SK-N-SH (cell line): ENCODE data around the gene CHST7. TPM values are rescaled to one million over a fixed set of nuclear protein-coding genes. Genes with fewer than 3 reads are reported as not detected.
"Not testable (repeated sequence)": the region's sequence is repeated elsewhere in the genome, so short reads cannot be mapped to it uniquely, and the experiment has no call there.

Source experiments
- CTCF ChIA-PET: fragments of 300-600, 350-600 bp; formaldehyde crosslinking; extraction: SDS; loops from one replicate; lab custom pipeline; 2021; lab: Yijun Ruan, JAX
- POLR2A ChIA-PET: fragments of 350-600 bp; sonication (Branson Sonifier 250); formaldehyde crosslinking; extraction: SDS; loops from one replicate; lab custom pipeline; 2020; ENCODE audit warnings: antibody characterized with exemption, inconsistent platforms; lab: Yijun Ruan, JAX
- DNase-seq: peaks from one replicate; pipeline ENCODE4 v3.0.0; 2012
- H2AFZ ChIP-seq: fragments of 200-600 bp; sonication (generic); 2 replicates; pipeline ENCODE4 v1.8.1; 2016; ENCODE audit warnings: antibody characterized with exemption, mild to moderate bottlenecking, low read depth
- H3F3A ChIP-seq: fragments of 200-600 bp; sonication (generic); replicated peaks from 2 replicates; pipeline ENCODE3; 2016; ENCODE audit warnings: antibody characterized with exemption, mild to moderate bottlenecking; ENCODE audit not compliant: insufficient read depth
- H3K27ac ChIP-seq, 2 experiments: fragments of 200-500 bp in 1 of 2; fragments of 200-600 bp in 1 of 2; sonication (Bioruptor generic) in 1 of 2; sonication (generic), shearing (Covaris generic) in 1 of 2; 2 replicates each; pipeline versions ENCODE4 v1.5.1 to v1.6.1; 2014 to 2016; ENCODE audit warnings: low read depth in 2 of 2, inconsistent platforms in 1 of 2, low read length in 1 of 2, mild to moderate bottlenecking in 1 of 2, mixed read lengths in 1 of 2
- H3K27me3 ChIP-seq: fragments of 200-600 bp; sonication (generic), shearing (Covaris generic); 2 replicates; pipeline ENCODE4 v1.6.1; 2016; ENCODE audit warnings: mixed run types; ENCODE audit not compliant: insufficient read depth
- H3K36me3 ChIP-seq, 2 experiments: fragments of 200-500 bp in 1 of 2; fragments of 200-600 bp in 1 of 2; sonication (Bioruptor generic) in 1 of 2; sonication (generic) in 1 of 2; replicated peaks in 1 of 2; 2 replicates each; pipeline versions ENCODE3 to v1.5.1; 2014 to 2016; ENCODE audit warnings: low read length in 1 of 2, mild to moderate bottlenecking in 1 of 2; ENCODE audit not compliant: insufficient read depth in 2 of 2, control insufficient read depth in 1 of 2
- H3K4me1 ChIP-seq, 2 experiments: fragments of 200-500 bp in 1 of 2; fragments of 200-600 bp in 1 of 2; sonication (Bioruptor generic) in 1 of 2; sonication (generic), shearing (Covaris generic) in 1 of 2; 2 replicates each; pipeline versions ENCODE4 v1.5.1 to v1.6.1; 2014 to 2016; ENCODE audit warnings: low read depth in 1 of 2, low read length in 1 of 2, mixed run types in 1 of 2; ENCODE audit not compliant: insufficient read depth in 2 of 2, control insufficient read depth in 1 of 2
- H3K4me2 ChIP-seq: fragments of 200-600 bp; sonication (generic), shearing (Covaris generic); 2 replicates; pipeline ENCODE4 v1.6.1; 2017; ENCODE audit warnings: mixed run types
- H3K4me3 ChIP-seq, 2 experiments: fragments of 200-500 bp in 1 of 2; fragments of 200-600 bp in 1 of 2; sonication (Bioruptor generic) in 1 of 2; sonication (generic), shearing (Covaris generic) in 1 of 2; 2 replicates each; pipeline versions ENCODE4 v1.5.1 to v1.8.1; 2014 to 2016; ENCODE audit warnings: low read depth in 2 of 2, inconsistent platforms in 1 of 2, low read length in 1 of 2, mild to moderate bottlenecking in 1 of 2, mixed read lengths in 1 of 2, moderate library complexity in 1 of 2
- H3K79me2 ChIP-seq: fragments of 200-600 bp; sonication (generic); 2 replicates; pipeline ENCODE4 v1.8.1; 2017; ENCODE audit warnings: mild to moderate bottlenecking; ENCODE audit not compliant: insufficient read depth
- H3K9ac ChIP-seq: fragments of 200-600 bp; sonication (generic); 2 replicates; pipeline ENCODE4 v1.6.1; 2017; ENCODE audit warnings: mixed run types
- H3K9me2 ChIP-seq: fragments of 200-600 bp; sonication (generic); 2 replicates; pipeline ENCODE4 v1.6.1; 2017; ENCODE audit warnings: mixed run types
- H3K9me3 ChIP-seq: fragments of 200-600 bp; sonication (generic); 2 replicates; pipeline ENCODE4 v1.6.1; 2017; ENCODE audit warnings: mixed run types, mild to moderate bottlenecking, moderate library complexity
- H4K20me1 ChIP-seq: fragments of 200-600 bp; sonication (generic); 2 replicates; pipeline ENCODE4 v1.6.1; 2017; ENCODE audit warnings: mild to moderate bottlenecking, mixed run types; ENCODE audit not compliant: insufficient read depth
- CHD2 ChIP-seq: fragments of 150-350 bp; IDR thresholded peaks from 2 replicates; pipeline ENCODE4 v1.6.1; 2018; ENCODE audit warnings: low read length; ENCODE audit not compliant: partially characterized antibody
- ELF1 ChIP-seq: IDR thresholded peaks from 2 replicates; pipeline ENCODE4 v1.4.0; 2012
- EZH2phosphoT487 ChIP-seq: fragments of 200-600 bp; sonication (generic); IDR thresholded peaks from 2 replicates; pipeline ENCODE4 v1.6.1; 2017; ENCODE audit warnings: low read depth, mixed run types, mild to moderate bottlenecking, antibody characterized with exemption, moderate library complexity, borderline replicate concordance
- FOSL2 ChIP-seq: IDR thresholded peaks from 2 replicates; pipeline ENCODE4 v1.4.0; 2012; ENCODE audit warnings: low read depth, mild to moderate bottlenecking, moderate library complexity, borderline replicate concordance
- FOXJ3 ChIP-seq: sonication (generic); formaldehyde crosslinking; IDR thresholded peaks from 2 replicates; pipeline ENCODE4 v1.5.1; 2020; ENCODE audit warnings: mild to moderate bottlenecking, missing genetic modification reagents
- FOXM1 ChIP-seq: IDR thresholded peaks from 2 replicates; pipeline ENCODE4 v1.4.0; 2012; ENCODE audit warnings: low read depth, mild to moderate bottlenecking
- GABPA ChIP-seq: IDR thresholded peaks from 2 replicates; pipeline ENCODE4 v1.4.0; 2012; ENCODE audit warnings: low read depth, mild to moderate bottlenecking
- GATA2 ChIP-seq: sonication (generic); formaldehyde crosslinking; IDR thresholded peaks from 2 replicates; pipeline ENCODE4 v1.5.0; 2020; ENCODE audit warnings: mild to moderate bottlenecking, missing genetic modification reagents
- MEF2A ChIP-seq: IDR thresholded peaks from 2 replicates; pipeline ENCODE4 v1.4.0; 2012; ENCODE audit warnings: low read depth, borderline replicate concordance
- RCOR1 ChIP-seq: fragments of 150-350 bp; IDR thresholded peaks from 2 replicates; pipeline ENCODE4 v1.6.1; 2017; ENCODE audit warnings: antibody characterized with exemption, low read length
- REST ChIP-seq: IDR thresholded peaks from 2 replicates; pipeline ENCODE4 v1.6.1; 2012; ENCODE audit warnings: mild to moderate bottlenecking, low read depth, low read length, moderate library complexity
- SMC3 ChIP-seq: IDR thresholded peaks from 2 replicates; pipeline ENCODE4 v1.6.1; 2012; ENCODE audit warnings: low read depth, low read length, improper control_type of control experiment
- TAF1 ChIP-seq: IDR thresholded peaks from 2 replicates; pipeline ENCODE4 v1.6.1; 2012; ENCODE audit warnings: low read depth, mild to moderate bottlenecking, low read length, moderate library complexity, borderline replicate concordance
- TCF12 ChIP-seq: IDR thresholded peaks from 2 replicates; pipeline ENCODE4 v1.4.0; 2012
- TEAD4 ChIP-seq: IDR thresholded peaks from 2 replicates; pipeline ENCODE4 v1.4.0; 2012; ENCODE audit warnings: mild to moderate bottlenecking, borderline replicate concordance; ENCODE audit not compliant: insufficient read depth
- USF1 ChIP-seq: IDR thresholded peaks from 2 replicates; pipeline ENCODE4 v1.4.0; 2012; ENCODE audit warnings: low read depth, borderline replicate concordance
- YY1 ChIP-seq: IDR thresholded peaks from 2 replicates; pipeline ENCODE4 v1.4.0; 2012; ENCODE audit warnings: low read depth, mild to moderate bottlenecking
- ZBTB33 ChIP-seq: IDR thresholded peaks from 2 replicates; pipeline ENCODE4 v1.4.0; 2012; ENCODE audit warnings: low read depth, borderline replicate concordance
- WGBS: methylation state at CpG from one replicate; pipeline ENCODE4 v1.1.6; 2017; ENCODE audit warnings: low lambda C conversion rate; 5-methylcytosine and 5-hydroxymethylcytosine counted together
- polyA plus RNA-seq, 3 experiments: library from polyadenylated mRNA; depleted of rRNA; stranded (reverse); fragments of >200 nt; gene quantifications; 2 replicates each; pipeline ENCODE4 v1.2.3, GENCODE V29; 2012

Gene CHST7
- polyA plus RNA-seq, 1 of the 3 experiments (the other 2 are of a cell fraction): 6.2 TPM

- no peak for TF ChIP-seq EZH2phosphoT487
- TF ChIP-seq TEAD4: no peak
- TF ChIP-seq GABPA: no peak
- TF ChIP-seq USF1: no peak
Measured at GRCh38 chrX:46543441-46543840, 30.1 kb upstream of the CHST7 start (continued).

GRCh38 chrX:46544527-46544926 is 29.0 kb upstream of the CHST7 start:
- H3F3A ChIP-seq, CTCF ChIA-PET, DNase-seq, H3K9me2 ChIP-seq, H3K27me3 ChIP-seq, POLR2A ChIA-PET, H3K9me3 ChIP-seq: not testable (repeated sequence)
- Histone ChIP-seq H2AFZ (peak overlapping the region; percentile 69), H3K27ac (peak overlapping the region; percentile 54 to 71; a peak in 3 of 4 replicates), H3K79me2 (peaks cover 49% of the 10 kb centered on the region), H4K20me1 (peaks cover 13% of the 10 kb centered on the region; the same call in 1 of the 2 replicates), H3K4me1 (peaks cover 0 to 12% of the 10 kb centered on the region in 2 experiments; a peak in 2 of 4 replicates), H3K4me3 (peak overlapping the region; percentile 82 to 84), H3K9ac (peak overlapping the region; percentile 94; the same call in 1 of the 2 replicates), H3K4me2 (peak overlapping the region; percentile 96), H3K36me3 (peaks cover 3 to 17% of the 10 kb centered on the region in 2 experiments)
- 20% methylated on average over 7 of the region's 7 CpGs for WGBS

GRCh38 chrX:46545111-46546005 is 28.2 kb upstream of the CHST7 start, which contains the start of gene ZNF674:
ZNF674 (minus strand) TSS chrX:46545421; CDS start chrX:46542087, 3,334 bp downstream.
- peaks cover 0 to 12% of the 10 kb centered on the region in 2 experiments; a peak in 2 of 4 replicates for H3K4me1 ChIP-seq
- no peaks in the 10 kb centered on the region for H3K9me3 ChIP-seq
- peak within 1 kb of the TSS; percentile 94 for H3K9ac ChIP-seq
- H3F3A ChIP-seq: peaks cover 6% of the 10 kb centered on the region
- H3K27ac ChIP-seq: peak within 1 kb of the TSS; percentile 54 to 71
- H3K4me3 ChIP-seq: peak within 1 kb of the TSS; percentile 82 to 84
- H3K27me3 ChIP-seq: no peaks in the 10 kb centered on the region
- WGBS: under 1% methylated on average over 40 of the region's 57 CpGs
- H3K9me2 ChIP-seq: no peaks in the 10 kb centered on the region
- H4K20me1 ChIP-seq: peaks cover 13% of the 10 kb centered on the region; the same call in 1 of the 2 replicates
- DNase-seq: peak; percentile 91
- H2AFZ ChIP-seq: peak within 1 kb of the TSS; percentile 69
- CTCF ChIA-PET: no interaction called here
- H3K36me3 ChIP-seq: peaks cover 3 to 17% of the 10 kb centered on the region in 2 experiments
- peak within 1 kb of the TSS; percentile 96 for H3K4me2 ChIP-seq
- POLR2A ChIA-PET: no interaction called here
- peaks cover 57% of the 10 kb centered on the region for H3K79me2 ChIP-seq
- TF ChIP-seq ZBTB33 (no peak; the same call in 1 of the 2 replicates), MEF2A (no peak), SMC3 (no peak), FOXM1 (no peak), FOXJ3 (CRISPR knock-in tag) (no peak), ELF1 (peak; percentile 72), RCOR1 (no peak), GATA2 (no peak), CHD2 (peak; percentile 62), TCF12 (peak; percentile 32; the same call in 1 of the 2 replicates), FOSL2 (peak; percentile 79), YY1 (no peak), REST (no peak), EZH2phosphoT487 (no peak), TAF1 (peak; percentile 57; the same call in 1 of the 2 replicates)
